IMR-90 (cell line): ENCODE measurements around the gene GDNF. TPM values are rescaled to one million over a fixed set of nuclear protein-coding genes. Genes with fewer than 3 reads are reported as not detected.

Source experiments
- ATAC-seq: fragments of 200-7000 bp; cut with Tn5 transposase; 2 replicates; pipeline ENCODE4 v1.9.1; 2020; ENCODE audit warnings: low read depth, mild to moderate bottlenecking, moderate library complexity
- BruUV-seq: library from RNA; stranded (reverse); fragments of 400-500 nt; replicated peaks from 2 replicates; lab custom pipeline; 2021; lab: Mats Ljungman, UMichigan
- CTCF ChIA-PET: fragments of 300-600 bp; formaldehyde crosslinking; extraction: SDS; loops from one replicate; lab custom pipeline; 2021; ENCODE audit warnings: antibody characterized with exemption; lab: Yijun Ruan, JAX
- POLR2A ChIA-PET: fragments of 300-600 bp; sonication (Branson Sonifier 250); formaldehyde crosslinking; loops from one replicate; lab custom pipeline; 2022; ENCODE audit warnings: antibody characterized with exemption; ENCODE audit not compliant: unreplicated experiment; lab: Charles Lee
- DNase-seq: peaks from one replicate; pipeline ENCODE4 v3.0.0; 2013
- H2AFZ ChIP-seq: replicated peaks from 2 replicates; pipeline ENCODE3; 2013; ENCODE audit warnings: low read length, mild to moderate bottlenecking; ENCODE audit not compliant: poor library complexity
- H2AK5ac ChIP-seq: 2 replicates; pipeline ENCODE4 v1.6.1; 2013; ENCODE audit warnings: low read depth, low read length, inconsistent platforms
- H2AK9ac ChIP-seq: replicated peaks from 2 replicates; pipeline ENCODE3; 2013; ENCODE audit warnings: mild to moderate bottlenecking, low read depth, low read length, moderate library complexity; ENCODE audit not compliant: poor library complexity
- H2BK120ac ChIP-seq: 2 replicates; pipeline ENCODE4 v1.6.1; 2013; ENCODE audit warnings: low read depth, low read length, inconsistent platforms
- H2BK15ac ChIP-seq: 3 replicates; pipeline ENCODE4 v1.6.1; 2013; ENCODE audit warnings: low read depth, low read length, inconsistent platforms
- H2BK20ac ChIP-seq: 2 replicates; pipeline ENCODE4 v1.6.1; 2013; ENCODE audit warnings: low read depth, mild to moderate bottlenecking, inconsistent platforms, low read length, moderate library complexity
- H2BK5ac ChIP-seq: 2 replicates; pipeline ENCODE4 v1.6.1; 2013; ENCODE audit warnings: mild to moderate bottlenecking, low read depth, low read length, inconsistent platforms; ENCODE audit not compliant: poor library complexity, severe bottlenecking
- H3K14ac ChIP-seq: replicated peaks from 2 replicates; pipeline ENCODE4 v1.6.1; 2013; ENCODE audit warnings: low read depth, low read length, inconsistent platforms
- H3K18ac ChIP-seq: 2 replicates; pipeline ENCODE4 v1.6.1; 2013; ENCODE audit warnings: low read depth, low read length, control low read depth
- H3K23ac ChIP-seq: 2 replicates; pipeline ENCODE4 v1.6.1; 2013; ENCODE audit warnings: low read depth, low read length, inconsistent platforms
- H3K27ac ChIP-seq: 2 replicates; pipeline ENCODE4 v1.5.1; 2013; ENCODE audit warnings: mild to moderate bottlenecking, control low read depth, low read length; ENCODE audit not compliant: insufficient read depth
- H3K27me3 ChIP-seq: 2 replicates; pipeline ENCODE4 v1.6.1; 2013; ENCODE audit warnings: low read length; ENCODE audit not compliant: control insufficient read depth, insufficient read depth
- H3K36me3 ChIP-seq: 2 replicates; pipeline ENCODE4 v1.6.1; 2013; ENCODE audit warnings: low read length, mixed read lengths; ENCODE audit not compliant: control insufficient read depth, insufficient read depth
- H3K4ac ChIP-seq: 2 replicates; pipeline ENCODE4 v1.6.1; 2013; ENCODE audit warnings: low read depth, low read length, inconsistent platforms
- H3K4me1 ChIP-seq: 2 replicates; pipeline ENCODE4 v1.6.1; 2013; ENCODE audit warnings: low read length, mixed read lengths; ENCODE audit not compliant: control insufficient read depth, insufficient read depth
- H3K4me2 ChIP-seq: 2 replicates; pipeline ENCODE4 v1.6.1; 2013; ENCODE audit warnings: low read depth, mild to moderate bottlenecking, control low read depth, low read length, moderate library complexity
- H3K4me3 ChIP-seq: 2 replicates; pipeline ENCODE4 v1.5.1; 2013; ENCODE audit warnings: low read depth, mild to moderate bottlenecking, control low read depth, low read length, moderate library complexity; ENCODE audit not compliant: insufficient read depth
- H3K56ac ChIP-seq: 2 replicates; pipeline ENCODE4 v1.6.1; 2013; ENCODE audit warnings: low read length, inconsistent platforms; ENCODE audit not compliant: insufficient read depth; ENCODE audit errors: extremely low read depth
- H3K79me1 ChIP-seq, 2 experiments: 2 replicates each; pipeline ENCODE4 v1.6.1; 2013; ENCODE audit warnings: low read length in 2 of 2, inconsistent platforms in 1 of 2, low read depth in 1 of 2
- H3K9ac ChIP-seq: 2 replicates; pipeline ENCODE4 v1.6.1; 2013; ENCODE audit warnings: low read depth, low read length, control low read depth
- H3K9me1 ChIP-seq: 2 replicates; pipeline ENCODE4 v1.6.1; 2013; ENCODE audit warnings: low read length, inconsistent platforms; ENCODE audit not compliant: insufficient read depth
- H3K9me3 ChIP-seq: 2 replicates; pipeline ENCODE4 v1.6.1; 2013; ENCODE audit warnings: low read length; ENCODE audit not compliant: control insufficient read depth, insufficient read depth
- H4K20me1 ChIP-seq: 2 replicates; pipeline ENCODE4 v1.6.1; 2013; ENCODE audit warnings: low read length, inconsistent platforms; ENCODE audit not compliant: insufficient read depth
- H4K5ac ChIP-seq: 2 replicates; pipeline ENCODE4 v1.6.1; 2013; ENCODE audit warnings: mild to moderate bottlenecking, low read depth, low read length, control low read depth
- H4K8ac ChIP-seq, 2 experiments: 2 replicates each; pipeline ENCODE4 v1.6.1; 2013; ENCODE audit warnings: low read depth in 2 of 2, low read length in 2 of 2, control low read depth in 1 of 2, inconsistent platforms in 1 of 2
- H4K91ac ChIP-seq: 2 replicates; pipeline ENCODE4 v1.6.1; 2013; ENCODE audit warnings: low read depth, low read length, inconsistent platforms; ENCODE audit not compliant: insufficient read depth
- CHD1 ChIP-seq: IDR thresholded peaks from 2 replicates; pipeline ENCODE4 v1.6.1; 2012; ENCODE audit warnings: low read depth, low read length, improper control_type of control experiment
- MAZ ChIP-seq: IDR thresholded peaks from 2 replicates; pipeline ENCODE4 v1.6.1; 2012; ENCODE audit warnings: low read depth, mild to moderate bottlenecking, low read length, improper control_type of control experiment, moderate library complexity, borderline replicate concordance
- SMC3 ChIP-seq: fragments of 150-350 bp; IDR thresholded peaks from 2 replicates; pipeline ENCODE4 v1.6.1; 2016; ENCODE audit warnings: low read depth, mild to moderate bottlenecking, antibody characterized with exemption, low read length, moderate library complexity
- WGBS, 2 experiments: methylation state at CpG; one replicate each; pipeline versions ENCODE4 v1.1.5 to v1.1.7; 2013; ENCODE audit warnings: missing lambda C conversion rate in 2 of 2; ENCODE audit not compliant: insufficient read length in 1 of 2; ENCODE audit errors: extremely low coverage in 2 of 2; 5-methylcytosine and 5-hydroxymethylcytosine counted together
- dilution Hi-C: fragments of 300-500 bp; cut with HindIII; formaldehyde crosslinking; loops from one replicate; pipeline ENCODE4 v1.14.3; 2018; ENCODE audit warnings: low sequenced_read_pairs; ENCODE audit not compliant: unreplicated experiment
- in situ Hi-C: fragments of 300-500 bp; cut with MboI; formaldehyde crosslinking; loops from 3 replicates; pipeline ENCODE4 v1.14.3; 2019; ENCODE audit warnings: low sequenced_read_pairs, inconsistent platforms, mixed read lengths
- intact Hi-C: fragments of 100-400 bp; cut with micrococcal nuclease; formaldehyde crosslinking; loops from 2 replicates; pipeline ENCODE4 v1.10.0; 2022
- polyA plus RNA-seq, 3 experiments: library from polyadenylated mRNA; depleted of rRNA; stranded (reverse); fragments of >200 nt; gene quantifications; 2 replicates each; pipeline ENCODE4 v1.2.3, GENCODE V29; 2012; ENCODE audit warnings: low replicate concordance in 1 of 3
- total RNA-seq: library from RNA; depleted of rRNA; stranded (reverse); fragments of >200 nt; gene quantifications from 2 replicates; pipeline ENCODE4 v1.2.3, GENCODE V29; 2012
- TF ChIP-seq, protein P1 (sequence below): conservative IDR thresholded peaks from 2 replicates; pipeline ENCODE4 v1.5.1; 2012; ENCODE audit warnings: mild to moderate bottlenecking, low read depth, low read length, improper control_type of control experiment

Gene GDNF
- total and polyA plus RNA-seq, 2 of the 4 experiments (the other 2 are of a cell fraction): 0.18 to 0.82 TPM

DNA sequence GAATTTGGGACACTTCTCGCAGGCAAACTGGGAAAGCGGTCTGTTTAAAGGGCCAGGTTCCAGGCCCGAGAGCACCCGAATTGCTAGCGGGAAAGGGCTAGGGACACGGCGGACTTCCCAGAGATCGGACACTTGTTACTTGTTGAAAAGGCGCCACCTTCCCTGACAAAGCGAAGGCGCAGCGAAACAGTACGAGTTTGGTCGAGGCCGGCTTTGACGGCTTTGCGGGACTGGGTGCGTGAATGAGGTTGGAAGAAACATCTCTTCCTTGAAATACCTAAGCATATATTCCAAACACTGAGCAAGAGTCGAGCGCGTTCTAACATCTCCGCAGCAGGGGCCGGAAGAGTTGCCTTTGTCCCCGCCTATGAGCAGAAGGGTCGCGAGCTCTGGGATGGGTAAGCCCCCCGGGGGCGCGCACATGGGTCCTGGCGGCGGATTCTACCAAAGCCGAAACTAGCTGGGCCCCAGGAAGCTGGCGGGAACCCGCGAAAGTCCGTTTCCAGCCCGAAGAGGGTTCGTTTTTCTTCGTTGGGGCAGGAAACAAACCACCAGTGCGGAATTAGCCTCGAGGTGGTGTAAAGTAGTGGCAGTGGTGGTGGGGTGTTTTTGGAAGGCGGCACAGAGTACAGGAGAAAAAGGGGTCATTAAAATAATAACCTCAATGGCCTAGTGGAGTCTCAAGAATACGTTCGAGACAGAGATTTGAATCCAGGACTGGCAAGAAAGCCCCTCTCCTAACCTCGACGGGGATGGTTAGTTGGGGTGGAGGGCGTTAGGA lies 1.5 kb downstream of the GDNF start:
- WGBS, 2 experiments: 12% methylated on average over 31 of the region's 47 CpGs; no CpG with 5 or more reads in 1 of the 2 experiments
- H3K4ac ChIP-seq: no peak overlapping the region
- H3K79me1 ChIP-seq: 0 out of 4 replicates have a peak, but pooled peaks cover 0 to 5% of the 10 kb centered on the region in 2 experiments
- H3K27ac ChIP-seq: no peak overlapping the region
- dilution Hi-C loops: no loop called here
- no TSS peak for BruUV-seq
- H3K9me1 ChIP-seq: peaks cover 3% of the 10 kb centered on the region; the same call in 1 of the 2 replicates
- H4K91ac ChIP-seq: no peak overlapping the region
- no peak overlapping the region for H2BK5ac ChIP-seq
- H4K20me1 ChIP-seq: peaks cover 9% of the 10 kb centered on the region; the same call in 1 of the 2 replicates
- H2BK120ac ChIP-seq: no peak overlapping the region; the same call in 1 of the 2 replicates
- no peaks in the 10 kb centered on the region for H3K36me3 ChIP-seq
- H2AK9ac ChIP-seq: peak overlapping the region; percentile 56
- peak overlapping the region; percentile 87 for H3K4me2 ChIP-seq
- ChIA-PET POLR2A (interaction anchor here (1.3 kb wide), 1 partner anchor 52 kb away, joined by 3 read pairs; no protein-coding TSS in a partner anchor), CTCF (no interaction called here)
- peaks cover 5% of the 10 kb centered on the region for H3K4me1 ChIP-seq
- in situ Hi-C loops: loop anchor here (5.0 kb wide), 1 partner anchor 354 kb away; no protein-coding TSS in a partner anchor
- H3K9ac ChIP-seq: no peak overlapping the region
- H2BK20ac ChIP-seq: no peak overlapping the region
- H2AFZ ChIP-seq: peak overlapping the region; percentile 83
- H4K5ac ChIP-seq: no peak overlapping the region
- H3K56ac ChIP-seq: no peak overlapping the region
- H3K9me3 ChIP-seq: no peaks in the 10 kb centered on the region
- no peak for ATAC-seq
- no peak overlapping the region for H2BK15ac ChIP-seq
- DNase-seq: peak; percentile 30
- peak overlapping the region; percentile 53 for H3K4me3 ChIP-seq
- H3K27me3 ChIP-seq: peaks cover 16% of the 10 kb centered on the region; the same call in 1 of the 2 replicates
- TF ChIP-seq CHD1 (no peak), SMC3 (no peak), MAZ (no peak)
- TF ChIP-seq, protein P1, sequence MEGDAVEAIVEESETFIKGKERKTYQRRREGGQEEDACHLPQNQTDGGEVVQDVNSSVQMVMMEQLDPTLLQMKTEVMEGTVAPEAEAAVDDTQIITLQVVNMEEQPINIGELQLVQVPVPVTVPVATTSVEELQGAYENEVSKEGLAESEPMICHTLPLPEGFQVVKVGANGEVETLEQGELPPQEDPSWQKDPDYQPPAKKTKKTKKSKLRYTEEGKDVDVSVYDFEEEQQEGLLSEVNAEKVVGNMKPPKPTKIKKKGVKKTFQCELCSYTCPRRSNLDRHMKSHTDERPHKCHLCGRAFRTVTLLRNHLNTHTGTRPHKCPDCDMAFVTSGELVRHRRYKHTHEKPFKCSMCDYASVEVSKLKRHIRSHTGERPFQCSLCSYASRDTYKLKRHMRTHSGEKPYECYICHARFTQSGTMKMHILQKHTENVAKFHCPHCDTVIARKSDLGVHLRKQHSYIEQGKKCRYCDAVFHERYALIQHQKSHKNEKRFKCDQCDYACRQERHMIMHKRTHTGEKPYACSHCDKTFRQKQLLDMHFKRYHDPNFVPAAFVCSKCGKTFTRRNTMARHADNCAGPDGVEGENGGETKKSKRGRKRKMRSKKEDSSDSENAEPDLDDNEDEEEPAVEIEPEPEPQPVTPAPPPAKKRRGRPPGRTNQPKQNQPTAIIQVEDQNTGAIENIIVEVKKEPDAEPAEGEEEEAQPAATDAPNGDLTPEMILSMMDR: 0 out of 2 replicates have a peak, but pooled peaks have one; percentile 4
- no peak overlapping the region for H3K18ac ChIP-seq
- H4K8ac ChIP-seq: no peak overlapping the region
- H3K23ac ChIP-seq: peak overlapping the region; percentile 76; the same call in 1 of the 2 replicates
- H3K14ac ChIP-seq: no peak overlapping the region
- H2AK5ac ChIP-seq: no peak overlapping the region
- intact Hi-C loops: loop anchor here (5.0 to 10.0 kb wide), 3 partner anchors 66 to 224 kb away; no protein-coding TSS in a partner anchor
